ENCODE data around the gene ERBIN.
"Not testable (repeated sequence)": the region's sequence is repeated elsewhere in the genome, so short reads cannot be mapped to it uniquely, and the experiment has no call there.

Gene ERBIN

GRCh38 chr5:65882278-65882677, 44.1 kb upstream of the ERBIN start:
- Histone ChIP-seq H3K9me2 (replicated peaks; ENCODE audit: control insufficient read depth, low read length) (no peaks in the 10 kb centered on the region), H3K27ac (ENCODE audit: low read depth, low read length) (no peak overlapping the region), H3K4me3 (ENCODE audit: low read length) (no peak overlapping the region), H3K4me1 (ENCODE audit: control insufficient read depth, low read length) (no peaks in the 10 kb centered on the region), H3K27me3 (ENCODE audit: control insufficient read depth, low read length) (no peaks in the 10 kb centered on the region), H4K20me1 (ENCODE audit: control insufficient read depth, insufficient read depth, low read depth, low read length) (no peaks in the 10 kb centered on the region), H3K4me2 (ENCODE audit: low read length) (no peak overlapping the region), H3K9me3 (ENCODE audit: control insufficient read depth, insufficient read depth, low read length) (no peaks in the 10 kb centered on the region; the same call in 1 of the 2 replicates), H3F3A (ENCODE audit: control insufficient read depth, insufficient read depth) (no peaks in the 10 kb centered on the region), H3K36me3 (ENCODE audit: control insufficient read depth, low read length) (no peaks in the 10 kb centered on the region), H3K79me2 (ENCODE audit: control insufficient read depth, low read length) (no peaks in the 10 kb centered on the region)
- no peak for TF ChIP-seq EZH2phosphoT487 (IDR thresholded peaks at IDR 0.05; ENCODE audit: borderline replicate concordance, low read length)
- no peak for TF ChIP-seq CTCF (IDR thresholded peaks at IDR 0.05; ENCODE audit: low read depth, low read length, poor library complexity, severe bottlenecking)

- Histone ChIP-seq H3K9me3 (ENCODE audit: control insufficient read depth, insufficient read depth, low read length) (no peaks in the 10 kb centered on the region), H3K4me3 (ENCODE audit: low read length) (no peak overlapping the region), H3K27ac (ENCODE audit: low read depth, low read length) (no peak overlapping the region), H3K4me2 (ENCODE audit: low read length) (no peak overlapping the region), H3F3A (ENCODE audit: control insufficient read depth, insufficient read depth) (no peaks in the 10 kb centered on the region), H3K27me3 (ENCODE audit: control insufficient read depth, low read length) (no peaks in the 10 kb centered on the region), H3K79me2 (ENCODE audit: control insufficient read depth, low read length) (no peaks in the 10 kb centered on the region), H3K4me1 (ENCODE audit: control insufficient read depth, low read length) (no peaks in the 10 kb centered on the region), H4K20me1 (ENCODE audit: control insufficient read depth, insufficient read depth, low read depth, low read length) (no peaks in the 10 kb centered on the region), H3K9me2 (replicated peaks; ENCODE audit: control insufficient read depth, low read length) (no peaks in the 10 kb centered on the region), H3K36me3 (ENCODE audit: control insufficient read depth, low read length) (no peaks in the 10 kb centered on the region)
- TF ChIP-seq EZH2phosphoT487 (IDR thresholded peaks at IDR 0.05; ENCODE audit: borderline replicate concordance, low read length) (no peak), CTCF (IDR thresholded peaks at IDR 0.05; ENCODE audit: low read depth, low read length, poor library complexity, severe bottlenecking) (no peak)
These were observed 42.9 kb upstream of the ERBIN start for GRCh38 chr5:65883461-65883860.

- H3K4me3 ChIP-seq (ENCODE audit: low read length): no peak overlapping the region
- no peak overlapping the region for H3K4me2 ChIP-seq (ENCODE audit: low read length)
- no peaks in the 10 kb centered on the region for H3K9me3 ChIP-seq (ENCODE audit: control insufficient read depth, insufficient read depth, low read length)
- no peaks in the 10 kb centered on the region for H3K4me1 ChIP-seq (ENCODE audit: control insufficient read depth, low read length)
- H3K9me2 ChIP-seq (replicated peaks; ENCODE audit: control insufficient read depth, low read length): no peaks in the 10 kb centered on the region
- no peaks in the 10 kb centered on the region for H3F3A ChIP-seq (ENCODE audit: control insufficient read depth, insufficient read depth)
- no peak overlapping the region for H3K27ac ChIP-seq (ENCODE audit: low read depth, low read length)
- TF ChIP-seq EZH2phosphoT487 (IDR thresholded peaks at IDR 0.05; ENCODE audit: borderline replicate concordance, low read length) (no peak), CTCF (IDR thresholded peaks at IDR 0.05; ENCODE audit: low read depth, low read length, poor library complexity, severe bottlenecking) (no peak)
- no peaks in the 10 kb centered on the region for H4K20me1 ChIP-seq (ENCODE audit: control insufficient read depth, insufficient read depth, low read depth, low read length)
- H3K36me3 ChIP-seq (ENCODE audit: control insufficient read depth, low read length): no peaks in the 10 kb centered on the region
- no peaks in the 10 kb centered on the region for H3K79me2 ChIP-seq (ENCODE audit: control insufficient read depth, low read length)
- H3K27me3 ChIP-seq (ENCODE audit: control insufficient read depth, low read length): no peaks in the 10 kb centered on the region
These were observed 40.0 kb upstream of the ERBIN start for GRCh38 chr5:65886387-65886786.

GRCh38 chr5:65892024-65892423, 34.4 kb upstream of the ERBIN start:
- not testable (repeated sequence) for H3F3A ChIP-seq (ENCODE audit: control insufficient read depth, insufficient read depth); H3K79me2 ChIP-seq (ENCODE audit: control insufficient read depth, low read length); H3K27me3 ChIP-seq (ENCODE audit: control insufficient read depth, low read length); H4K20me1 ChIP-seq (ENCODE audit: control insufficient read depth, insufficient read depth, low read depth, low read length); H3K27ac ChIP-seq (ENCODE audit: low read depth, low read length); H3K36me3 ChIP-seq (ENCODE audit: control insufficient read depth, low read length); H3K4me3 ChIP-seq (ENCODE audit: low read length); H3K4me2 ChIP-seq (ENCODE audit: low read length); H3K4me1 ChIP-seq (ENCODE audit: control insufficient read depth, low read length); H3K9me3 ChIP-seq (ENCODE audit: control insufficient read depth, insufficient read depth, low read length); H3K9me2 ChIP-seq (replicated peaks; ENCODE audit: control insufficient read depth, low read length)
